T-cell (primary cell): ENCODE measurements around the gene DVL2. TPM values are rescaled to one million over a fixed set of nuclear protein-coding genes. Genes with fewer than 3 reads are reported as not detected.
"Not testable (repeated sequence)": the region's sequence is repeated elsewhere in the genome, so short reads cannot be mapped to it uniquely, and the experiment has no call there.

ENCODE experiments used
- ATAC-seq, 4 experiments: fragments of 200-7000 bp in 3 of 4; fragments of 150-1000 bp in 1 of 4; cut with Tn5 transposase; replicated peaks in 1 of 4; 1 replicate in 3 of 4; 2 replicates in 1 of 4; pipeline ENCODE4 v1.10.0; 2021; ENCODE audit warnings: moderate library complexity in 3 of 4, mild to moderate bottlenecking in 2 of 4, moderate number of reproducible peaks in 1 of 4
- CTCF ChIA-PET, 2 donors: fragments of 300-600 bp; sonication (Branson Sonifier 250); formaldehyde crosslinking; loops; one replicate each; lab custom pipeline; 2022; ENCODE audit warnings: antibody characterized with exemption in 2 of 2; lab: Charles Lee
- POLR2A ChIA-PET, 2 donors: fragments of 300-600 bp; sonication (Branson Sonifier 250); formaldehyde crosslinking; loops; one replicate each; lab custom pipeline; 2022; ENCODE audit warnings: antibody characterized with exemption in 2 of 2; lab: Charles Lee
- DNase-seq, 35 experiments: peaks; one replicate each; pipeline versions ENCODE4 v3.0.0 to v3.0.0-alpha.2; 2013 to 2023
- H3K27ac ChIP-seq: one replicate; pipeline ENCODE4 v1.5.1; 2013; ENCODE audit warnings: low read length
- H3K27me3 ChIP-seq, 2 experiments: replicated peaks in 1 of 2; 1 replicate in 1 of 2; 2 replicates in 1 of 2; pipeline versions ENCODE4 v1.6.1 to v1.7.0; 2013; ENCODE audit warnings: low read length in 1 of 2, mixed read lengths in 1 of 2; ENCODE audit not compliant: control insufficient read depth in 2 of 2, insufficient read depth in 2 of 2; ENCODE audit errors: extremely low read depth in 1 of 2
- H3K36me3 ChIP-seq, 2 donors: 1 replicate in 1 of 2; 2 replicates in 1 of 2; pipeline versions ENCODE4 v1.6.1 to v1.7.0; 2013; ENCODE audit warnings: low read length in 1 of 2; ENCODE audit not compliant: control insufficient read depth in 2 of 2, insufficient read depth in 1 of 2; ENCODE audit errors: extremely low read depth in 1 of 2
- H3K4me1 ChIP-seq, 2 experiments: 1 replicate in 1 of 2; 2 replicates in 1 of 2; pipeline versions ENCODE4 v1.6.1 to v1.7.0; 2013; ENCODE audit warnings: low read length in 2 of 2, mixed read lengths in 1 of 2; ENCODE audit not compliant: insufficient read depth in 2 of 2, control insufficient read depth in 1 of 2; ENCODE audit errors: extremely low read depth in 1 of 2
- H3K4me3 ChIP-seq, 2 donors: 1 replicate in 1 of 2; 2 replicates in 1 of 2; pipeline versions ENCODE4 v1.5.1 to v1.7.0; 2013; ENCODE audit warnings: mild to moderate bottlenecking in 2 of 2, low read length in 1 of 2, moderate library complexity in 1 of 2; ENCODE audit not compliant: control insufficient read depth in 1 of 2; ENCODE audit errors: extremely low read depth in 1 of 2
- H3K9me3 ChIP-seq: 2 replicates; pipeline ENCODE4 v1.7.0; 2013
- H3K27ac Mint-ChIP-seq, 2 donors: one replicate each; pipeline ENCODE4 v1.8.0; 2020 to 2021; ENCODE audit warnings: mild to moderate bottlenecking in 2 of 2, mixed read lengths in 2 of 2
- H3K27me3 Mint-ChIP-seq, 2 donors: one replicate each; pipeline ENCODE4 v1.8.0; 2021 to 2022; ENCODE audit warnings: mixed read lengths in 2 of 2
- H3K36me3 Mint-ChIP-seq: one replicate; pipeline ENCODE4 v1.8.0; 2021; ENCODE audit warnings: mixed read lengths
- H3K4me1 Mint-ChIP-seq, 3 donors: one replicate each; pipeline ENCODE4 v1.8.0; 2020 to 2022; ENCODE audit warnings: mixed read lengths in 3 of 3, mild to moderate bottlenecking in 1 of 3
- H3K4me3 Mint-ChIP-seq, 3 donors: one replicate each; pipeline ENCODE4 v1.8.0; 2020 to 2022; ENCODE audit warnings: mild to moderate bottlenecking in 3 of 3, mixed read lengths in 3 of 3, moderate library complexity in 3 of 3
- H3K9me3 Mint-ChIP-seq, 3 donors: one replicate each; pipeline ENCODE4 v1.8.0; 2020 to 2022; ENCODE audit warnings: mixed read lengths in 3 of 3
- WGBS: methylation state at CpG from one replicate; pipeline ENCODE4 v1.1.5; 2013; ENCODE audit warnings: missing lambda C conversion rate; ENCODE audit not compliant: insufficient coverage; 5-methylcytosine and 5-hydroxymethylcytosine counted together
- total RNA-seq, 35 experiments: library from RNA in 6 of 35; stranded (reverse) in 6 of 35; fragments of 120-200 nt in 1 of 35; gene quantifications; one replicate each; pipeline versions ENCODE4 v1.2.1 to v1.2.4 and lab custom pipeline; 2013 to 2026

The DVL2 gene
- total RNA-seq, 5 donors from 2014 or later (not counting 1 experiment from before 2014, with no cell fraction given) = 48.2 to 76.3 (median 70.4) TPM

DNA sequence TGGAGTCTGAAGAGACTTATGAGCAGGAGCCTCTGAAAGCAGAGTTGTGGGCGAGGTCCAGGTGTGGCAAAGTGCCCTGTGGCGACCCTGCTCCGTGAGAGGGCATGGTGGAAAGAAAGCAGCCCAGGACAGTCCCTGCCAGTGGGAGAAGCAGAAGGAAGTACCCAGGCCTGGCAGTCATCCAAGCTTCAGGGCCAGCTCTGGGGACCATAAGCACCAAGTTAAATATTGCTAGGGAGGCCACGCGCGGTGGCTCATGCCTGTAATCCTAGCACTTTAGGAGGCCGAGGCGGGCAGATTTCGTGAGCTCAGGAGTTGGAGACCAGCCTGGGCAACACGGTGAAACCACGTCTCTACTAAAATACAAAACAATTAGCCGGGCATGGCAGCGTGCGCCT, 50.2 kb downstream of the DVL2 start:
- Mint-ChIP-seq H3K4me1 (peaks cover 4 to 8% (median 5%) of the 10 kb centered on the region in 3 donors), H3K27ac (no peak overlapping the region), H3K36me3 (no peaks in the 10 kb centered on the region), H3K9me3 (no peaks in the 10 kb centered on the region), H3K4me3 (no peak overlapping the region), H3K27me3 (peaks cover 0 to 1% of the 10 kb centered on the region in 2 donors)
- Histone ChIP-seq H3K36me3 (no peaks in the 10 kb centered on the region), H3K4me1 (no peaks in the 10 kb centered on the region), H3K9me3 (no peaks in the 10 kb centered on the region), H3K27ac (no peak overlapping the region), H3K27me3 (peaks cover 0 to 9% of the 10 kb centered on the region in 2 experiments), H3K4me3 (no peak overlapping the region)
- ATAC-seq (no peak), DNase-seq (no peak)
- 62% methylated on average over 6 of the region's 14 CpGs for WGBS
- ChIA-PET POLR2A (interaction anchor here in 1 of 2 donors (0.6 kb wide), 1 partner anchor 26 kb away, joined by 3 read pairs; no protein-coding TSS in a partner anchor), CTCF (interaction anchor here in 1 of 2 donors (0.6 kb wide), 1 partner anchor 23 kb away, joined by 3 read pairs; no protein-coding TSS in a partner anchor)

DNA sequence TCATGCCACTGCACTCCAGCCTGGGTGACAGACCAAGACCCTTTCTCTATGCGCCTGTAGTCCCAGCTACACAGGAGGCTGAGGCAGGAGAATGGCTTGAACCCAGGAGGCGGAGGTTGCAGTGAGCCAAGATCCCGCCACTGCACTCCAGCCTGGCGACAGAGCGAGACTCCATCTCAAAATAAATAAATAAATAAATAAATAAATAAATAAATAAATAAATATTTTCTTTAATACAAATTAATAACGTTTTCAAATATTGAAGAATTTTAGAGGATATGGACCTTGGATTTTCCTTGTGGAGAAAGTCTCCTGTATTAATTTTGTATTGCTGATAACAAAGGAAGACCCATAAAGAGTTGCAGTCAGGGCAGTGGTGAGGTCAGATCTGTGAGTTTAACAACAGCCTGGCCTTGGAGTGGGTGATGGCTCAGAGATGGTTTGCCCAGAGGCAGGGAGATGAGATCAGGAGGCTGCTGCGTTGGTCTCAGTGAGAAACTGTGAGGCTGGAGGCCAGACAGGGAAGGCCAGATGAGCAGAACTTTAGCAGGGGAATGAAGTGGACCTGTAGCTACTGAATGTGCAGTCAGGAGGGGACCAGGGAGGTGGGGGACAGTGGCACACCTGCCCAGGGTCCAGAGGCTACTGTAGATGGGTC, 50.8 kb downstream of the DVL2 start:
- WGBS = 84% methylated on average over 2 of the region's 7 CpGs
- Histone ChIP-seq H3K27me3 (peaks cover 0 to 13% of the 10 kb centered on the region in 2 experiments), H3K4me3 (no peak overlapping the region), H3K27ac (no peak overlapping the region), H3K4me1 (no peaks in the 10 kb centered on the region), H3K9me3 (no peaks in the 10 kb centered on the region), H3K36me3 (no peaks in the 10 kb centered on the region)
- ATAC-seq (no peak), DNase-seq (no peak)
- peaks cover 4 to 8% (median 5%) of the 10 kb centered on the region in 3 donors for H3K4me1 Mint-ChIP-seq
- no peak overlapping the region for H3K27ac Mint-ChIP-seq
- ChIA-PET POLR2A (interaction anchor here in 1 of 2 donors (0.6 kb wide), 1 partner anchor 25 kb away, joined by 3 read pairs; no protein-coding TSS in a partner anchor), CTCF (interaction anchor here in 1 of 2 donors (0.6 to 0.7 kb wide), 2 partner anchors 23 to 309 kb away, joined by 3 to 4 read pairs; no protein-coding TSS in a partner anchor)
- H3K36me3 Mint-ChIP-seq = no peaks in the 10 kb centered on the region
- peaks cover 0 to 2% of the 10 kb centered on the region in 2 donors for H3K27me3 Mint-ChIP-seq
- no peaks in the 10 kb centered on the region for H3K9me3 Mint-ChIP-seq
- H3K4me3 Mint-ChIP-seq = no peak overlapping the region

DNA sequence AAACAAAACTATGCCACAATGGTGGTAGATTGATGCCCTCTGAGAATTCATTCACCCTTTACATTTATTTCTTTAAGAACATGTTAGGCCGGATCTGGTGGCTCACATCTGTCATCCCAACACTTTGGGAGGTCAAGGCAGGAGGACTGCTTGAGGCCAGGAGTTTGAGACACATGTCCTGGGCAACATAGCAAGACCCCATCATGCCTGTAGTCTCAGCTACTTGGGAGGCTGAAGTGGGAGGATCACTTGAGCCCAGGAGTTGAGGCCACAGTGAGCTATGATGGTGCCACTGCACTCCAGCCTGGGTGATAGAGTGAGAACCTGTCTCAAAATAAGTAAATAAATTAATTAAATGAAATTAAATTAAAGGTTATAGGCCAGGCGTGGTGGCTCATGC, 52.2 kb downstream of the DVL2 start:
- Histone ChIP-seq H3K4me1 (peaks cover 5 to 13% of the 10 kb centered on the region in 2 experiments), H3K27me3 (peaks cover 0 to 28% of the 10 kb centered on the region in 2 experiments)
- ATAC-seq, H3K36me3 Mint-ChIP-seq, H3K9me3 Mint-ChIP-seq, H3K9me3 ChIP-seq, POLR2A ChIA-PET, H3K27ac Mint-ChIP-seq, H3K36me3 ChIP-seq, H3K4me3 ChIP-seq, H3K4me3 Mint-ChIP-seq, DNase-seq, H3K27ac ChIP-seq: not testable (repeated sequence)
- peaks cover 15 to 17% (median 15%) of the 10 kb centered on the region in 3 donors for H3K4me1 Mint-ChIP-seq
- CTCF ChIA-PET = interaction anchor here (0.6 kb wide), 2 partner anchors 17 to 27 kb away, joined by 3 to 8 read pairs; no protein-coding TSS in a partner anchor
- peaks cover 6 to 14% of the 10 kb centered on the region in 2 donors for H3K27me3 Mint-ChIP-seq
- 100% methylated on average over 1 of the region's 2 CpGs for WGBS

DNA sequence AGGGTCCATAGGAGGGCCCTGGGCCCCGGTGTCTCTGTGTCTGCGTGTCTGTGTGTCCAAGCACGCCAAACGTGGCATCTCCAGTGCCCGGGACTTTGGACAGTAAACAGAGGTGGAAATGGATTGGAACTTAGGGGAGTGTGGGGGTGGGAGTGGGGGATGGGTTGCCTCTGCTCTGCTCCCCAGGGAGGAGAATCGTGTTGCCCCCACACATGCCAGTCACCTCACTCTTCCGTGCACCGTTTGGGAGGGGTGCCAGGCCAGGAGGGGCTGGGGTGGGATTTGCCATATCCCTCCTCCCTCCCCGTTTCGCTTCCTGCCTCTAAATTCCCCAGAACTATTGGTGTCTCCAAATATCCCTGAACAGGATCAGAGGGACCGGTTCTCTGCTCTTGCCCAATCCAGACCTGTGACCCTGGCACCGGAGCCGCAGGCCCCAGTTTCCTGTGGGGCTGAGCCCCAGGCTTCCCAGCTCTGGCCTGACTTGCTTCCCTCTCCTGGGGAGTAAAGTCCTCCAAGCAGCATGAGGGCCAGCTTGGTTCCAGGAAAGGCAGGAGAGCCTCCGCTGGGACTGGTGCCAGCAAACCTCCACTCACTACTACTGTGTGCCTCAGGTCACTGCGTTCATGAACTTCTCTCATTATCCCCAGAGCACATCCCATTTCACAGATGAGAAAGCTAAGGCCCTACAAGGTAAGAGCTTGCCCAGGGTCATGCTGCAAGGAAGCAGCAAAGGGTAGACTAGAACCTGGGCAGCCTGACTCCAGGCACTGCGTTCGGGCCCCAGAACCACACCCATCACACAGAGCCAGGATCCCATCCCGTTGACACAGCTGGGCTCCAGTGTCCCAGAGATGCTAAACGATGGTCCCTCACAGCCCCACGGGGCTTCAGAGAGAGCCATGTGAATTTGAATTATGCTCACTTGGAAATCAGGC, 54.7 kb downstream of the DVL2 start, which contains the start of gene ASGR1:
Gene ASGR1, minus strand, starts transcription at position 54 of the 938 bp plus-strand sequence. CDS start 807 bp downstream, outside the sequence.
- DNase-seq = no peak
- no peaks in the 10 kb centered on the region for H3K9me3 ChIP-seq
- Mint-ChIP-seq H3K4me1 (peaks cover 9 to 12% (median 11%) of the 10 kb centered on the region in 3 donors), H3K36me3 (no peaks in the 10 kb centered on the region), H3K27me3 (peaks cover 6 to 14% of the 10 kb centered on the region in 2 donors), H3K4me3 (peak within 1 kb of the TSS in 1 of 3 donors; percentile 70), H3K9me3 (no peaks in the 10 kb centered on the region), H3K27ac (peak within 1 kb of the TSS in 1 of 2 donors; percentile 9)
- H3K4me3 ChIP-seq = no peak within 1 kb of the TSS
- peaks cover 10 to 52% of the 10 kb centered on the region in 2 experiments for H3K27me3 ChIP-seq
- CTCF ChIA-PET = interaction anchor here (0.6 to 0.7 kb wide), 2 partner anchors 59 to 722 kb away, joined by 7 to 14 read pairs; no protein-coding TSS in a partner anchor
- no peaks in the 10 kb centered on the region for H3K36me3 ChIP-seq
- POLR2A ChIA-PET = interaction anchor here in 1 of 2 donors (0.6 kb wide), 1 partner anchor 442 kb away, joined by 3 read pairs; no protein-coding TSS in a partner anchor
- WGBS = 88% methylated on average over 12 of the region's 20 CpGs
- no peak for ATAC-seq
- H3K4me1 ChIP-seq = peaks cover 8 to 20% of the 10 kb centered on the region in 2 experiments
- no peak within 1 kb of the TSS for H3K27ac ChIP-seq

GRCh38 chr17:7178973-7179316, 55.4 kb downstream of the DVL2 start:
- POLR2A ChIA-PET = interaction anchor here in 1 of 2 donors (0.6 kb wide), 1 partner anchor 443 kb away, joined by 3 read pairs; no protein-coding TSS in a partner anchor
- H3K27ac Mint-ChIP-seq = no peak overlapping the region

More at GRCh38 chr17:7178973-7179316, 55.4 kb downstream of the DVL2 start:
- Histone ChIP-seq H3K9me3 (no peaks in the 10 kb centered on the region), H3K4me3 (no peak overlapping the region), H3K4me1 (peaks cover 11 to 27% of the 10 kb centered on the region in 2 experiments), H3K36me3 (no peaks in the 10 kb centered on the region), H3K27ac (no peak overlapping the region), H3K27me3 (peaks cover 10 to 59% of the 10 kb centered on the region in 2 experiments)
- 86% methylated on average over 7 of the region's 11 CpGs for WGBS
- Mint-ChIP-seq H3K36me3 (no peaks in the 10 kb centered on the region), H3K9me3 (no peaks in the 10 kb centered on the region), H3K27me3 (peaks cover 6 to 14% of the 10 kb centered on the region in 2 donors), H3K4me3 (no peak overlapping the region), H3K4me1 (peaks cover 9 to 12% (median 11%) of the 10 kb centered on the region in 3 donors)
- CTCF ChIA-PET = interaction anchor here in 1 of 2 donors (0.7 kb wide), 2 partner anchors 58 to 128 kb away, joined by 3 to 7 read pairs; no protein-coding TSS in a partner anchor
- no peak for DNase-seq
- ATAC-seq = no peak
